ENCODE measurements around the gene SLC12A1. TPM values are rescaled to one million over a fixed set of nuclear protein-coding genes. Genes with fewer than 3 reads are reported as not detected.

The SLC12A1 gene
- total and polyA plus RNA-seq, 2 experiments from 2014 or later: 0.57 to 0.59 TPM

- no peak for TF ChIP-seq JUNB (IDR thresholded peaks at IDR 0.05; ENCODE audit: unreplicated experiment)
- TF ChIP-seq, protein P1, sequence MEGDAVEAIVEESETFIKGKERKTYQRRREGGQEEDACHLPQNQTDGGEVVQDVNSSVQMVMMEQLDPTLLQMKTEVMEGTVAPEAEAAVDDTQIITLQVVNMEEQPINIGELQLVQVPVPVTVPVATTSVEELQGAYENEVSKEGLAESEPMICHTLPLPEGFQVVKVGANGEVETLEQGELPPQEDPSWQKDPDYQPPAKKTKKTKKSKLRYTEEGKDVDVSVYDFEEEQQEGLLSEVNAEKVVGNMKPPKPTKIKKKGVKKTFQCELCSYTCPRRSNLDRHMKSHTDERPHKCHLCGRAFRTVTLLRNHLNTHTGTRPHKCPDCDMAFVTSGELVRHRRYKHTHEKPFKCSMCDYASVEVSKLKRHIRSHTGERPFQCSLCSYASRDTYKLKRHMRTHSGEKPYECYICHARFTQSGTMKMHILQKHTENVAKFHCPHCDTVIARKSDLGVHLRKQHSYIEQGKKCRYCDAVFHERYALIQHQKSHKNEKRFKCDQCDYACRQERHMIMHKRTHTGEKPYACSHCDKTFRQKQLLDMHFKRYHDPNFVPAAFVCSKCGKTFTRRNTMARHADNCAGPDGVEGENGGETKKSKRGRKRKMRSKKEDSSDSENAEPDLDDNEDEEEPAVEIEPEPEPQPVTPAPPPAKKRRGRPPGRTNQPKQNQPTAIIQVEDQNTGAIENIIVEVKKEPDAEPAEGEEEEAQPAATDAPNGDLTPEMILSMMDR (conservative IDR thresholded peaks at IDR 0.05; ENCODE audit: low read depth in 2 of 2): no peak
These were observed 126.5 kb downstream of the SLC12A1 start (continued) for GRCh38 chr15:48332642-48333034.

DNA sequence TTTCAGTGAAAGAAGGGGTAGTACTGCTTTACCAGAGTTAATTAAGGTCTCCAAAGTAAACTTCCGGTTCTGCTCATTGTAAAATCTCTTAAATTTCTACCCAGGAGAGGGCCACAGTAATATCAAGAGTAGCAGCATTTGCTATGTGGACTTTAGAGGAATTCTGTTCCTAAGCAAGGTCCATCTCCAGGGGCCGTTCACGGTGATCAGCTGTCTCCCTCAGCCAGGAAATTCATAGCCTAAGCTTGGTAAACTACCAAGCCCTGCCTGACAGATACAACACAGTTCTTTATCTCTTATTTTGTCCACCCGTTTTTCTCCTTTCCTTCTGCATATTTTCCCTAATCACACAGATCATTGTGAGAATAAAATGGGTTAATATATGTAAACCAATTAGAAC is 127.4 kb downstream of the SLC12A1 start:
- Histone ChIP-seq H3K4me3 (peak overlapping the region; percentile 90), H3K79me2 (replicated peaks; ENCODE audit: insufficient read depth) (peaks cover 35% of the 10 kb centered on the region)
- no peak overlapping the region for H3K27ac Mint-ChIP-seq
- TF ChIP-seq EZH2 (IDR thresholded peaks at IDR 0.05; ENCODE audit: low read depth, unreplicated experiment) (no peak), JUNB (IDR thresholded peaks at IDR 0.05; ENCODE audit: unreplicated experiment) (no peak), ZNF331 (CRISPR knock-in tag; IDR thresholded peaks at IDR 0.05; ENCODE audit: low read depth) (no peak), POLR2AphosphoS5 (IDR thresholded peaks at IDR 0.05; ENCODE audit: low read depth) (no peak), STAT1 (IDR thresholded peaks at IDR 0.05; ENCODE audit: unreplicated experiment) (no peak), CREB1 (CRISPR knock-in tag; IDR thresholded peaks at IDR 0.05; ENCODE audit: low read depth) (no peak), EZH2phosphoT487 (IDR thresholded peaks at IDR 0.05; ENCODE audit: unreplicated experiment) (no peak), ZNF114 (CRISPR knock-in tag; IDR thresholded peaks at IDR 0.05) (no peak), NANOG (IDR thresholded peaks at IDR 0.05; ENCODE audit: borderline replicate concordance) (no peak), ETS1 (IDR thresholded peaks at IDR 0.05) (no peak)
- TF ChIP-seq, protein P2, sequence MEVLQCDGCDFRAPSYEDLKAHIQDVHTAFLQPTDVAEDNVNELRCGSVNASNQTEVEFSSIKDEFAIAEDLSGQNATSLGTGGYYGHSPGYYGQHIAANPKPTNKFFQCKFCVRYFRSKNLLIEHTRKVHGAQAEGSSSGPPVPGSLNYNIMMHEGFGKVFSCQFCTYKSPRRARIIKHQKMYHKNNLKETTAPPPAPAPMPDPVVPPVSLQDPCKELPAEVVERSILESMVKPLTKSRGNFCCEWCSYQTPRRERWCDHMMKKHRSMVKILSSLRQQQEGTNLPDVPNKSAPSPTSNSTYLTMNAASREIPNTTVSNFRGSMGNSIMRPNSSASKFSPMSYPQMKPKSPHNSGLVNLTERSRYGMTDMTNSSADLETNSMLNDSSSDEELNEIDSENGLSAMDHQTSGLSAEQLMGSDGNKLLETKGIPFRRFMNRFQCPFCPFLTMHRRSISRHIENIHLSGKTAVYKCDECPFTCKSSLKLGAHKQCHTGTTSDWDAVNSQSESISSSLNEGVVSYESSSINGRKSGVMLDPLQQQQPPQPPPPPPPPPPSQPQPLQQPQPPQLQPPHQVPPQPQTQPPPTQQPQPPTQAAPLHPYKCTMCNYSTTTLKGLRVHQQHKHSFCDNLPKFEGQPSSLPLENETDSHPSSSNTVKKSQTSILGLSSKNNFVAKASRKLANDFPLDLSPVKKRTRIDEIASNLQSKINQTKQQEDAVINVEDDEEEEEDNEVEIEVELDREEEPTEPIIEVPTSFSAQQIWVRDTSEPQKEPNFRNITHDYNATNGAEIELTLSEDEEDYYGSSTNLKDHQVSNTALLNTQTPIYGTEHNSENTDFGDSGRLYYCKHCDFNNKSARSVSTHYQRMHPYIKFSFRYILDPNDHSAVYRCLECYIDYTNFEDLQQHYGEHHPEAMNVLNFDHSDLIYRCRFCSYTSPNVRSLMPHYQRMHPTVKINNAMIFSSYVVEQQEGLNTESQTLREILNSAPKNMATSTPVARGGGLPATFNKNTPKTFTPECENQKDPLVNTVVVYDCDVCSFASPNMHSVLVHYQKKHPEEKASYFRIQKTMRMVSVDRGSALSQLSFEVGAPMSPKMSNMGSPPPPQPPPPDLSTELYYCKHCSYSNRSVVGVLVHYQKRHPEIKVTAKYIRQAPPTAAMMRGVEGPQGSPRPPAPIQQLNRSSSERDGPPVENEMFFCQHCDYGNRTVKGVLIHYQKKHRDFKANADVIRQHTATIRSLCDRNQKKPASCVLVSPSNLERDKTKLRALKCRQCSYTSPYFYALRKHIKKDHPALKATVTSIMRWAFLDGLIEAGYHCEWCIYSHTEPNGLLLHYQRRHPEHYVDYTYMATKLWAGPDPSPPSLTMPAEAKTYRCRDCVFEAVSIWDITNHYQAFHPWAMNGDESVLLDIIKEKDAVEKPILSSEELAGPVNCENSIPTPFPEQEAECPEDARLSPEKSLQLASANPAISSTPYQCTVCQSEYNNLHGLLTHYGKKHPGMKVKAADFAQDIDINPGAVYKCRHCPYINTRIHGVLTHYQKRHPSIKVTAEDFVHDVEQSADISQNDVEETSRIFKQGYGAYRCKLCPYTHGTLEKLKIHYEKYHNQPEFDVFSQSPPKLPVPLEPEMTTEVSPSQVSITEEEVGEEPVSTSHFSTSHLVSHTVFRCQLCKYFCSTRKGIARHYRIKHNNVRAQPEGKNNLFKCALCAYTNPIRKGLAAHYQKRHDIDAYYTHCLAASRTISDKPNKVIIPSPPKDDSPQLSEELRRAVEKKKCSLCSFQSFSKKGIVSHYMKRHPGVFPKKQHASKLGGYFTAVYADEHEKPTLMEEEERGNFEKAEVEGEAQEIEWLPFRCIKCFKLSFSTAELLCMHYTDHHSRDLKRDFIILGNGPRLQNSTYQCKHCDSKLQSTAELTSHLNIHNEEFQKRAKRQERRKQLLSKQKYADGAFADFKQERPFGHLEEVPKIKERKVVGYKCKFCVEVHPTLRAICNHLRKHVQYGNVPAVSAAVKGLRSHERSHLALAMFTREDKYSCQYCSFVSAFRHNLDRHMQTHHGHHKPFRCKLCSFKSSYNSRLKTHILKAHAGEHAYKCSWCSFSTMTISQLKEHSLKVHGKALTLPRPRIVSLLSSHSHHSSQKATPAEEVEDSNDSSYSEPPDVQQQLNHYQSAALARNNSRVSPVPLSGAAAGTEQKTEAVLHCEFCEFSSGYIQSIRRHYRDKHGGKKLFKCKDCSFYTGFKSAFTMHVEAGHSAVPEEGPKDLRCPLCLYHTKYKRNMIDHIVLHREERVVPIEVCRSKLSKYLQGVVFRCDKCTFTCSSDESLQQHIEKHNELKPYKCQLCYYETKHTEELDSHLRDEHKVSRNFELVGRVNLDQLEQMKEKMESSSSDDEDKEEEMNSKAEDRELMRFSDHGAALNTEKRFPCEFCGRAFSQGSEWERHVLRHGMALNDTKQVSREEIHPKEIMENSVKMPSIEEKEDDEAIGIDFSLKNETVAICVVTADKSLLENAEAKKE (CRISPR knock-in tag; IDR thresholded peaks at IDR 0.05): no peak
- TF ChIP-seq, protein P1 (conservative IDR thresholded peaks at IDR 0.05; ENCODE audit: low read depth in 2 of 2): no peak

More for the DNA sequence above, 127.4 kb downstream of the SLC12A1 start:
- H3K4me2 ChIP-seq: peak overlapping the region; percentile 83
- H4K20me1 ChIP-seq (replicated peaks; ENCODE audit: insufficient read depth): no peaks in the 10 kb centered on the region; the same call in 1 of the 2 replicates
- peaks cover 24% of the 10 kb centered on the region; the same call in 1 of the 2 replicates for H3K36me3 ChIP-seq (ENCODE audit: insufficient read depth)
- Mint-ChIP-seq H3K9me3 (no peaks in the 10 kb centered on the region), H3K36me3 (ENCODE audit: low read depth) (peaks cover 50% of the 10 kb centered on the region), H3K4me1 (peaks cover 32% of the 10 kb centered on the region), H3K27me3 (ENCODE audit: insufficient read depth, low read depth, poor library complexity) (peaks cover 4% of the 10 kb centered on the region), H3K4me3 (peak overlapping the region; percentile 96)
- H2AFZ ChIP-seq: no peak overlapping the region
- H3K4me1 ChIP-seq (ENCODE audit: insufficient read depth): peaks cover 20% of the 10 kb centered on the region
- no peak for ATAC-seq
- H3F3A ChIP-seq (replicated peaks; ENCODE audit: low read depth): no peaks in the 10 kb centered on the region
- DNase-seq (ENCODE audit: low spot score): no peak
- H3K27ac ChIP-seq (ENCODE audit: low read depth): no peak overlapping the region
- H3K9me2 ChIP-seq (ENCODE audit: insufficient read depth): no peaks in the 10 kb centered on the region
- H3K27me3 ChIP-seq (ENCODE audit: insufficient read depth): no peaks in the 10 kb centered on the region

Data from GM23338 (cell line).